KBM-7 (cell line): Measurements from ENCODE around the gene NUP85.
A peak's percentile ranks its signal among the peaks of the same experiment; 100 is the strongest.
"Not testable (repeated sequence)": the region's sequence is repeated elsewhere in the genome, so short reads cannot be mapped to it uniquely, and the experiment has no call there.

Source experiments
- DNase-seq: peaks from one replicate; pipeline ENCODE4 v3.0.0-alpha.2; 2015
- in situ Hi-C: fragments of 300-500 bp; cut with MboI; formaldehyde crosslinking; loops from 2 replicates; pipeline ENCODE4 v1.14.3; 2020; ENCODE audit warnings: low sequenced_read_pairs, low pct_unique_long_range_greater_than_20kb, mixed read lengths

Gene NUP85

DNA sequence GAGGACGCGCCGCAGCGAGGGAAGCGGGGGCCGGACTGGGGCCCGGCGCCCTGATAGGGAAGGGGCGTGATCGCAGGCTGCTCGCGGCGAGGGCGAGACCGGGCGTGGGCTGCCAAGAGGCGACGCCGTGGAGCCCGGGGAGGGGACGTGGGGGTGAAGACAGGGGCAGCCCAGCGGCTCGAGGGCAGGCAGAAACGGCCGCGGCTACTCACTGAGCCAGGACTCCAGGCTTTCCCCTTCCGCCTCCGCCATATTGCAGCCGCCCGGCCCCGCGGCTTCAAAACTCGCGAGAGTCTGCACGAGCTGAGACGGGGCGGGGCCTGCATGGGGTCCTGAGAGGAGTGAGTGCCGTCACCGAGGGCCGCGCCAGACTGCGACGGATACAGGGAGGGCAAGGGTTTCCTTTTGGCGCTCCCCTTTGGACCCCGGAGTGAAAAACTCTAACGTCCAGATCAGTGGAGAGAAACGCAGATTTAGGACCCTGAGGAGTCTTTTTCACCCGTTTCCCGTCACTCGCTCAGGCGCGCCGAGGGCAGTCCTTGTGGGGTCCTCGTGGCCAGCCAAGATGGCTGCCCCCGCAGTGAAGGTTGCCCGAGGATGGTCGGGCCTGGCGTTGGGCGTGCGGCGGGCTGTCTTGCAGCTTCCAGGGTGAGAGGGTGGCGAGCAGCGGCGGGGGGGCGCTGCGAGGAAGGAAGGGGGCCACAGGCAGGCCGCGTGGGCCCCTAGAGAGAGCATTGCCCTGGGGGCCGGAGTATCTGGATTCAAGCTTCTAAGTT is 56.0 kb downstream of the NUP85 start, which contains the start of the genes GGA3 and MRPS7:
Gene GGA3 (minus strand): TSS at position 271 of the 776 bp plus-strand sequence. CDS start 19 bp downstream, at position 252.
Gene MRPS7 (plus strand): TSS at position 544 of the 776 bp plus-strand sequence. CDS start 22 bp downstream, at position 566.
- peak; percentile 94 for DNase-seq
- in situ Hi-C loops = no loop called here

DNA sequence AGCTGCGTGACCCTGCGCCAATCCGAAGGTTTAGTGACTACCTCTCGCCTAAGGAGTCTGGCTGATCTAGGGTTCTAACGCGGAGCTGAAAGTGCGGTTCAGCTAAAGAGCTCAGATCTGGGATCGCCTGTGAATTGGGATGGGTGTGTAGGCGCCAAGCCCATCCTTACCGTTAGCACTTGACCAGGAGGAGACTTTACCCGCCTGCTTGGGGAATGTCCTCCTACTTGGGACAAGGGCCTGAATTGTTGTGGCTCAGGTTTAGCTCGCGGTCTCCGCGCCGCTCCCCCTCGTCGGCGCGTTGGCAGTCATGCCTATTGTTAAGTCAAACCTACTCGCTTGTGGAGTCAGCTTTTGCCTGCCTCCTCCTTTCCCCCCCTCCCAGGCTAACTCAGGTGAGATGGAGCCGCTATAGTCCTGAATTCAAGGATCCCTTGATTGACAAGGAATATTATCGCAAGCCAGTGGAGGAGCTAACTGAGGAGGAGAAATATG is 56.7 kb downstream of the NUP85 start:
- in situ Hi-C loops = no loop called here
- no peak for DNase-seq

DNA sequence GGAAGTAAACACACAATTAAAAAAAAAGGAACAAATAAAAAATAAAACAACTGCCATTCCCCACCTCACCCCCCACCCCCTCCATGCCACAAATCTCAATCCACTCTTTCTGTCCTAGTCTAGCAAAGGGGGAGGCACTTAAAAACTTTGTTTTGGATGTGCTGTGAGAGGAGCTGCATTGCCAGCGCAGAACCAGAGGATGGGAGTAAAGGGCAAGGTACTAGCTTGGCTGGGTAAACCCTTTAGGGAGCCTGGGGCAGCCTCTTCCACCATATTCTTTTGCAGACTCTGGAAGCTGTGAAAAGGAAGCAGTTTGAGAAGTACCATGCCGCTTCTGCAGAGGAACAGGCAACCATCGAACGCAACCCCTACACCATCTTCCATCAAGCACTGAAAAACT is 57.6 kb downstream of the NUP85 start:
- in situ Hi-C loops = no loop called here
- DNase-seq = no peak

DNA sequence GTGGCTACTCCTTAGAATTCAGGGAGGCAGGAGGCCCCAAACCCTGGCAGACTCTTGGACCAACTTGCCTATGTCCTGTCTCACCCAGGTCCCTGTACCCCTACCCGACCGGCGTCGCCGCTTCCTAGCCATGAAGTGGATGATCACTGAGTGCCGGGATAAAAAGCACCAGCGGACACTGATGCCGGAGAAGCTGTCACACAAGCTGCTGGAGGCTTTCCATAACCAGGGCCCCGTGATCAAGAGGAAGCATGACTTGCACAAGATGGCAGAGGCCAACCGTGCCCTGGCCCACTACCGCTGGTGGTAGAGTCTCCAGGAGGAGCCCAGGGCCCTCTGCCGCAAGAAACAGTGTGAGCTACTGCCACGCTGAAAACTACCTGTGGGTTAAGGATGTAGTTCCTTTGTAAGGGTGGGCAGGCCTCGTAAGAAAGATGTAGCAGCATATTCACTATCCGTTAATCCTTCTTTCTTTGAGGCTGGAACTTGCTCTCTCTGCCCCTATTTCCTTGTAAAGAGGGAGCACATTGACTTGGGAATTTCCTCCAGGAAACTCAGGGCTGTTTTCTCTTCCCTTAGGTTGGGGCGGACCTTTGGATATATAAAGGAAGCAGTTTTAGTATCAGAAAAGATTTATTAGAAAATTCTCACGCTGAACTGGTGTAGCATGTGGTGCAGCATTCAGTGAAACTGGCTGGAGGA is 60.3 kb downstream of the NUP85 start:
- DNase-seq = no peak
- in situ Hi-C loops = no loop called here

DNA sequence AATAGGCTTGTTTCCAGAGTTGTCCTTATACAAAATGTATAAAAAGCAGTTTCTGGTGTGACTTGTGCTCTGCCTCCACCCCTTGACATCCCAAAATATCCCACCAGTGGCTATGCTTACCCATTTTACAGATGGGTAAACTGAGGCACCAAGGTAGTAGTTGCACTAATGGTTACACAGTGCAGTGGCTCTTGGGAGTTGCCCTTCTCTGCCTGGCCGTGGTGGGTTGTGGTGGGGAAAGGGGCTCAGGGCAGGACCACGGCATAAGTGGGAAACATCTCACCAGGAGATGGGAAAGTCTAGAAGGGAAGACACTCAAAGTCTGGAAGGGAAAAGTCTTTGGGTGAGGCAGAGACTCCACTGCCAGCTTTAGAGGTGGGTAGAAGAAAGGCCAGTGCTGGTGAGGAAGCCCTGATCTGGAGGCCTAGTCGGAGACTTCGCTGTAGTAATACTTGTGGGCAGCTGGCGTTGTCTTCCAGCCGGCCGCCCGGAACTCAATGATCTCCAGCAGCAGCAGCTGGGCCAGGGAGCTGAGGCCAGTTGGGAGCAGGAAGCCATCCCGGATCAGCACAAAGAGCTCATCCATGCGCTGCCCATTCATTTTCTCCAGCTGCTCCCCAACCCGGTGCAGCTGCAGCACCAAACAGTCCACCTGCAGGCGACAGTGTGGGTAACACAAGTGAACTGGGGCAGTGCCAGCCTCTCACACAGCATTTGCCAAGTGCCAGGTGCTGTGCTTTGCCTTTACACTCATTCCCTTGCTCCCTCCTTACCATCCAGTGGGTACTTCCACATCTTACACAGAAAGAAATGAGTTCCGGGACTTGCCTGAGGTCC is 61.1 kb downstream of the NUP85 start:
- no peak for DNase-seq
- in situ Hi-C loops = no loop called here

DNA sequence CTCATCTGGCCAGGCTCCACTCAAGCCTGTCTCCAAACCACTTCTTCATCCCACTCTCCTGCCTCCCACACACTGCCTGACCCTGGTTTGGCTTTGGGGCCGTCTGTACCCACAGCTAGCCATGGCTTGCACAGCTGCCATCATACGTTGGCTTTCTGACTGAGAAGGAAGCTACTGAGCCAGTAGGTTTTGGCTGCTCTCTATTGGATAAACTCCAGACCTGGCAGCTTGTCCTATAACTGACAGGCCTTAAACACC is 61.6 kb downstream of the NUP85 start:
- DNase-seq = no peak
- in situ Hi-C loops = no loop called here

DNA sequence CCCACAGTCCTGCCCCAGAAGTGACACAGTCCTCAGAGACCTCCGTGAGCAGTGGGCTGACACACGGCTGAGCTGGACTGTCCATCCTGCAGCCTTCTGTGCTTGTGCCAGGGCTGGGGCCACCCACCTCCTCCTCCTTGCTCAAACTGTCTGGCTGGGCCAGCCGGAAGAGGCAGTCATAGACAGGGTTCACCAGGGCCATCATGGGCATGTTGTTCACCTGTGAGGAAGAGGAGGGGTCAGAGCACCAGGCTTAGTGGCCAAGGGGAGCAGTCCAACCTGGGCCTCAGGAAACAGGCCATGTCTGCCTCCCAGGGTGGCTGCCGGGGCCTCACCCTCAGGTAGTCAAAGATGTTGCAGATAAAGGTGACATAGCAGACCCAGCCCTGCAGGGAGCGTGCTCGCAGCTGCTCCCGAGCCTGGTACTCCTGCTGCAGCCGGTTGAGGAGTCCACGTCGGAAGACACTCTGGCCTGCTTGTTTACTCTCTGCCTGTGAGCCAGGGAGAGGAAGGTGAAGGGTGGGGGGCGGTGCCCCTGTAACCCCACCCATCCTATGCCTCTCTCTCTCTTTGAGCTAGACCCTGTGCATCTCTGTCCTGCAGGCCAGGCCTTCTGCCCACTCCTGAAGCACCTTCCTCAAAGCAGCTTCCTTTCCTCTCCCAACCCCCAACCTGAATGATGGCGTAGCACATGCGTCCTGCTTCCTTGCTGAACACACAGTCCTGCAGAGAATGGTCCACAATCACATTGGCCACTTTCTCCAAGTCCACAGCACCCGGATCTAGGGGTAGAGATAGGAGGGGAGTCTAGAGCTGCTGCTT is 62.1 kb downstream of the NUP85 start:
- in situ Hi-C loops = no loop called here
- DNase-seq = no peak

DNA sequence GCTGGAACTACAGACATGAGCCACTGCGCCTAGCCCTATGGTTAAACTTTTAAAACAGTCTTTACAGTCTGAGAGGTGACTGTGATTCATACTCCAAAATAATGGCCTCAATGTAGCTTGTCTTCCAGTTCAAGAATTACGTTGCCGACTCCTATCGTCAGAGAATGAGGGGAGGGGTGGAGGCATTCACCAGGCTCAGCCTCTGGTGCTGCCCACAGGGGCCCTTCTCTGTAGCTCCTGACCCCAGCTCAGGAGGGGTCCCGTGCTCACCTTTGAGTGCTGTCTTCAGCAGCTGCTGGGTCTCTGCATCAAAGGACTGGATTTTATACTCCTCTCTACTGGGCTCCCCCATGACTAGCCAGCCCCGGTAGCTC is 64.4 kb downstream of the NUP85 start:
- in situ Hi-C loops = no loop called here
- no peak for DNase-seq

DNA sequence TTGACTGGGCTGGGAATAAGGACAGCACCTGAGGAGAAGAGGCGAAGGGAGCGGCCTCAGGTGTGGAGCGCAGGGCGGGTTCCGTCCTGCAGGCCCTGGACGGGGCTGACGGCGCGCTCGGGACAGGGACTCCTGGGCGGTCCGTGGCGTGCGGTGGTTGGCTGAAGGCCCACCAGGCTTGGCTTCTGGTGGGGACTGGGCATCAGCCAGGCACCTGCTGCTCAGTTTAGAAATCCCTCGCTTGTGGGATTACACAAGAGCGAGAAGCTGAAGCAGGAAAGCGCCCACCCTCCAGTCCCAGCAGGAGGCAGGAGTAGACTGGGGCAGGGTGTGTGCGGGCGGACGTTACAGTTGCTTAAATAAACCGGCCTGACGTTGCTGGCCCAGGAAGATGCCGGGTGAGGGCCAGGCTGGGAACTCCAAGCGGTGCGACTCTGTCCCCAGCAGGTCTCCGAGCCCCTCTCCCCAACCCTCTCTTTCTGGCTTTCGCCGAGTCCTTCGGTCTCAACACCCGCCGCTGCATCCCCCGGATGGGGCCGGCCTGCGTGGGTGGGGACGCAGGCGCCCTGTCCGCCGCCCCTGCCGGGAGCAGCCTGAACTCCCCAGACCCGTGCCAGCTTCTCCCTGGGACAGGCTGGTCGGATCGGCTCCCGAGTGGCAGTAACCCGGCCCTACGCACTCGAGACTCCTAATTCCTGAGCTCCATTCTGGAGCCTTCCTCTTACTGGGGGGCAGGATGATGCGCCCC is 64.9 kb downstream of the NUP85 start:
- DNase-seq = peak; percentile 83
- in situ Hi-C loops = no loop called here

DNA sequence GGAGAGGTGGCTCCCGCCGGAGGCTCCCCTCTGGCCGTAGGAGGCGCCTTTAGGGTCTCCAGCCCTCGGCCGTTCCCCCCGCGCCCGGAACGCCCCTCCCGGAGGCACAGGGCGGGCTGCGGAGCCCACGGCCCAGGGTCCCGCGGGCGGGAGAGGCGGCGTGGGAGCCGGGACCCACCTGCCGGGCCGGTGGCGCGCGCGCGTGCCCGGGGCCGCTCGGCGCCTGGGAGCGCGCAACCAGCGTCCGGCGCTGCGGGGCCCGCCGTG is 65.4 kb downstream of the NUP85 start, which contains the start of gene MIF4GD:
Gene MIF4GD (minus strand): TSS at position 266 of the 267 bp plus-strand sequence. CDS start 1,036 bp downstream, outside the sequence.
- in situ Hi-C loops = no loop called here
- no peak for DNase-seq

DNA sequence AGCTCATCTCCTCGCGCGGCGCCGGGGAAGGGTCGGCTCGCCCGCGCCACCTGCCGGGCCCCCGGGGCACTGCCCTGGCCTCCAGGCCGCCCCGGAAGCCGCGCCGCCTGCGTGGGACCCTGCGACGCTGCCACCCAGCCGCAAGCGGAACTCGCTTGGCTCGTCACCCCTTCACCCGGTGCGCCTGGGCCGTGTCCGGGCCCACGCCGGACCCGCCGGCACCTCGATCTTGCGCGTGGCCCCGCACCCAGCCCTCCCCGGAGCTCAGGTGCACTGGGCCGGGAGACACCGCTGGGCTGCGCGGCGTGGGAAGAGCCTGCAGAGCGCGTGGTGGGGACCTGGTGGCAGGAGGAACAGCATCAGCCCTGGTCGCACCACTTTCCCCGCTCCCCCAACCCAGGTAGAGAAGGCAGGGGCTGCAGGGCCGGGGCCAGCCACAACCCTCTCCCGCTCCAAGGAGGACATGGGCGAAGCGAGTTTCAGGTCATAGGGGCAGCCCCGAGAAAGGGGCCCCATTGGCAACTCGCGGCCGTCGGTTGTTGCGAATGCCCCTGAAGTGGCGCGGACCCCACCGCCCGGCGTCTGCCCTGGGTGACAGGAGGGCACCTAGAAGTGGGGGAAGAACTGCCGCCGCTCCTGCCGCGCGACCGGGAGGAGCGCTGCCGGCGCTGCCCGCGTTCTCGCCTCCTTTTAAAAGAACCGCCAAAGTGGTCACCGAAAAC is 65.9 kb downstream of the NUP85 start:
- in situ Hi-C loops = no loop called here
- DNase-seq = peak; percentile 78

DNA sequence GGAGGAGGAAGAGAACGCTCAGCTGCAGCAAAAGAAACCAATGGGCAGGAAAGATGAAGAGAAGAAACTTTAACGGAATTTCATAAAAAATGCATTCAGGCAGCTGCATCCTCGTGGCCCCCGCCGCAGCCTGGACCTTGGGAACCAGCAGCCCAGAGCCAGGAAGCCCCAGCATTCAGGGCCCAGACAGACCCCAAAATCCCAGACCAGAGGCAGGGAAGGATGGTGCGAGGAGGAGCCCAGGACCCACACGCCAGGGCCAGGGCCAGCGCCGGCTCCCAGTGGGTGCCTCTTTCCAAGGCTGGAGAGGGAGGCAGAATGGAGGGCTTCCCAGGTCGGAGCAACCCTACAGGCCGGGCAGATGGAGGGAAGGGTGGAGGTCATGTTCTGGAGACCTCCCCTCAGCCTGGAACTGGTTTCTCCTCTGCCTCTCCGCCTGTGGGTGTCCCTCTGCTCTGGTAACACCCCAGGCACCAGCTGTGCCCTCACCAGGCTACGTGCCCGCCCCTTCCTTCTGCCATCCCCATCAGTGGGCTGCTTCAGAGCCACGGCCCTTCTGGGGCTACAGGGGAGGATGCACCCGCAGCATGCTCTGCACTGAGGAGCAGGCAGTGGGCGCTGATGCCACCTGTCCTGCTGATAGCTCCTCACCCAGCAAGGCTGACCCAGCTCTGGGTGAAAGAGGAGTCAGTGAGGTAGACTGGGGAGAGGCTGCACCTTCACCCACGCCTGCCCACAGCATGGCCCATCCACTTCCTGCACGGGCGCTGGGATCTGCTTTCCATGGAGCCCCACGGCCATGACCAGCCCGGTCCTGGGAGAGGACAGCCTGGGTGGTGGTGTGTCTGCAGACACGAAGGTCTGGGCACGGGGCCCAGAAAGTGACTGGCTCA is 66.7 kb downstream of the NUP85 start:
- no peak for DNase-seq
- in situ Hi-C loops = no loop called here

DNA sequence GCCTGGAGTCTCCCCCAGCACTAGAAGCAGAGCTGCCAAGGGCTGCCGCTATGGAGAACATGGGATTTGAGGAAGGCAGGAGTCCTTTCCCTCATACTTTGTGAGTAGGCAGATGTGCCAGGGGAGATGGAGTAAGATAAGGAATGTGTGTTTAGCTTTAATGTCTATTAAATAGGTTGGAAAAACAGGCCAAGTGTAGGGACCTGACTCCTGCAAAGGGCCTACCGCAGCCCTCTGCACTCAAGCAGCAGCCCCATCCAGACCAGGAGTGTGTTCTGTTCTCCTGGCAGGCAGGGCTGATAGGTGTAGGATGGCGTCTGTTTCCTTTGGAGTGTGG is 67.3 kb downstream of the NUP85 start:
- DNase-seq = no peak
- in situ Hi-C loops = no loop called here

DNA sequence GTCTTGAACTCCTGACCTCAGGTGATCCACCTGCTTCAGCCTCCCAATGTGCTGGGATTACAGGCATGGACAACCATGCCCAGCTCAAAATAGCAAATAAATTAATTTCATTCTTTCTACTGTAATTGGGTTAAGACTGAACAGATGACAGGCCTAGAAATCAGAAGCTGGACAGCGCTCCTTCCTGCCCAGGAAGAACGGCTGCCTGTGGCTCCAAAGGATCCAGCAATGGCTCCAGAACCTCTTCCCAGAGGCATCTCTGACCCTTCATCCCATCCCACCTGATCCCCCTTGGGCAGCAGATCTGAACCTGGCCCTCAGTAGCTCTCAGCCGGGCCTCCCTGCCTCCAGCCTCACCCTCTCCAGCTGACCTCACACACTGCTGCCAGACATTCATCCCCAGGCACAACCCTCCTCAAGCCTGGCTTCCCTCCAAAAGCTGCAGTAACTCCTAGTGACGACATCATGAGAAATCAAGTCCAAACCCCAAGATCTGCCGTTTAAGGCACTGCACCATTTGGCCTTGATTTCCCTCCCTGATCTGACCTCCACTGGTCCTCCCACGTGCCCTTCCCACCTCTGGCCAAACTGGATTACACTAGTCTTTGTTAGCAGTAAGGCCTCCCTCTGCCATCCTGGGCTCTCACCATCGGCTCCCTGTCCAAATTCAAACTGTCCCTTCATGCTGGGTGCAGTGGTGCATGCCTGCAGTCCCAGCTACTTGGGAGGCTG is 68.7 kb downstream of the NUP85 start:
- in situ Hi-C loops = no loop called here
- DNase-seq = no peak

DNA sequence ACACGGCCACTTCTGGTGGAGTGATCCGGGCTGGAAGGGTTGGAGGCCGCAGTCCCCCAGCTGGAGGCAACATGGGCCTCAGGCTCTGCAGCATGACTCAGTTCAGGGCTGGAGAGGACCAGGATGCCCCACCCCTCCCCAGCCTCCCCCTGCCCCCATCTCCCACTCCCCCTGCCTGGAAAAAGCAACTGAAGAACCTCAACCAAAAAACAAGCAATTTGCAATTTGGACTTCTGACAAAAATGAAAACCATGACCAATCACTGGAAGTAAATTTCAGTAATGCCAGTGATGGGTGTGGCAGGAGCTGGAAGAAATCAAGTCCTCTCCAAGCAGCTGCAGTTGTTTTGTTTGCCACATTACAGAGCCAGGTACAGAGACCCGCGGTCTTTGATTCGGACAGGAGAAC is 72.2 kb downstream of the NUP85 start:
- no peak for DNase-seq
- in situ Hi-C loops = no loop called here

DNA sequence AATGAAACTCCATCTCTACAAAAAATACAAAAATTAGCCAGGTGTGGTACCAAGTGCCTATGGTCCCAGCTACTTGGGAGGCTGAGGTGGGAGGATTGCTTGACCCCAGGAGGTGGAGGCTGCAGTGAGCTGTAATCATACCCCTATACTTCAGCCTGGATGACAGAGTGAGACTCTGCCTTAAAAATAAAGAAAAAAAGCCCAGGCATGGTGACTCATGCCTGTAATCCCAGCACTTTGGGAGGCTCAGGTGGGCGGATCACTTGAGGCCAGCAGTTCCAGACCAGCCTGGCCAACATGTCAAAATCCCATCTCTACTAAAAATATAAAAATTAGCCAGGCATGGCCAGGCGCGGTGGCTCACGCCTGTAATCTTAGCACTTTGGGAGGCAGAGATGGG is 74.7 kb downstream of the NUP85 start:
- DNase-seq, in situ Hi-C loops: not testable (repeated sequence)
